HepG2 (cell line): ENCODE results near the gene BABAM2. TPM values are rescaled to one million over a fixed set of nuclear protein-coding genes. Genes with fewer than 3 reads are reported as not detected.

Source experiments
- ATAC-seq: fragments of 200-7000 bp; cut with Tn5 transposase; 3 replicates; pipeline ENCODE4 v1.9.1; 2020; ENCODE audit warnings: mild to moderate bottlenecking, moderate library complexity
- BruUV-seq: library from RNA; stranded (reverse); fragments of 400-500 nt; replicated peaks from 2 replicates; lab custom pipeline; 2021; lab: Mats Ljungman, UMichigan
- CTCF ChIA-PET: fragments of 300-600 bp; formaldehyde crosslinking; extraction: SDS; loops from one replicate; lab custom pipeline; 2021; ENCODE audit warnings: low total read pairs, inconsistent platforms, low intra/inter-chr PET ratio; lab: Yijun Ruan, JAX
- POLR2A ChIA-PET: fragments of 350-600 bp; sonication (Branson Sonifier 250); formaldehyde crosslinking; loops from one replicate; lab custom pipeline; 2020; ENCODE audit warnings: antibody characterized with exemption, inconsistent platforms; lab: Yijun Ruan, JAX
- DNase-seq: peaks from one replicate; pipeline ENCODE4 v3.0.0-alpha.2; 2015; ENCODE audit warnings: low spot score
- FAIRE-seq: peaks from 3 replicates; lab custom pipeline; 2011; peaks lifted over from hg19 to GRCh38; lab: Jason Lieb, UNC
- H2AFZ ChIP-seq: one replicate; pipeline ENCODE4 v1.6.1; 2011; ENCODE audit warnings: low read length, inconsistent platforms
- H3K27ac ChIP-seq: fragments of 300-600 bp; 3 replicates; pipeline ENCODE4 v1.8.0; 2011; ENCODE audit warnings: mixed run types, mild to moderate bottlenecking, mixed read lengths, low read length, inconsistent platforms; ENCODE audit not compliant: insufficient read depth; ENCODE audit errors: extremely low read length
- H3K27me3 ChIP-seq, 2 experiments: fragments of 200-600 bp in 1 of 2; 2 replicates in 1 of 2; 3 replicates in 1 of 2; pipeline versions ENCODE4 v1.6.0 to v1.8.0; 2011; ENCODE audit warnings: low read length in 2 of 2, mild to moderate bottlenecking in 2 of 2, moderate library complexity in 2 of 2, inconsistent platforms in 1 of 2; ENCODE audit not compliant: insufficient read depth in 2 of 2, control insufficient read depth in 1 of 2
- H3K36me3 ChIP-seq, 2 experiments: fragments of 200-600 bp in 1 of 2; replicated peaks in 1 of 2; 2 replicates in 1 of 2; 3 replicates in 1 of 2; pipeline versions ENCODE4 v1.5.1 to v1.8.0; 2011; ENCODE audit warnings: low read length in 2 of 2, inconsistent platforms in 1 of 2; ENCODE audit not compliant: insufficient read depth in 2 of 2, control insufficient read depth in 1 of 2
- H3K4me1 ChIP-seq: 2 replicates; pipeline ENCODE4 v1.5.1; 2012; ENCODE audit warnings: low read length, inconsistent platforms; ENCODE audit not compliant: insufficient read depth
- H3K4me2 ChIP-seq: 2 replicates; pipeline ENCODE4 v1.6.0; 2011; ENCODE audit warnings: low read depth, low read length, inconsistent platforms
- H3K4me3 ChIP-seq, 3 experiments: fragments of 200-600 bp in 1 of 3; sonication (generic), shearing (Covaris generic) in 1 of 3; replicated peaks in 1 of 3; 2 replicates each; pipeline ENCODE4 v1.5.1; 2011 to 2016; ENCODE audit warnings: low read length in 3 of 3, inconsistent platforms in 2 of 3, low read depth in 2 of 3, mild to moderate bottlenecking in 2 of 3, control low read depth in 1 of 3, mixed read lengths in 1 of 3; ENCODE audit not compliant: insufficient read depth in 1 of 3
- H3K79me2 ChIP-seq: one replicate; pipeline ENCODE4 v1.6.1; 2011; ENCODE audit warnings: low read length, inconsistent platforms; ENCODE audit not compliant: insufficient read depth
- H3K9ac ChIP-seq: 2 replicates; pipeline ENCODE4 v1.6.0; 2011; ENCODE audit warnings: mild to moderate bottlenecking, low read depth, low read length, inconsistent platforms; ENCODE audit not compliant: insufficient read depth
- H3K9me3 ChIP-seq: 2 replicates; pipeline ENCODE4 v1.5.1; 2012; ENCODE audit warnings: mild to moderate bottlenecking, low read length
- H4K20me1 ChIP-seq: 2 replicates; pipeline ENCODE4 v1.6.0; 2011; ENCODE audit warnings: inconsistent platforms, mild to moderate bottlenecking, low read length, moderate library complexity; ENCODE audit not compliant: insufficient read depth
- ATF2 ChIP-seq: sonication (generic); formaldehyde crosslinking; IDR thresholded peaks from 2 replicates; pipeline ENCODE4 v1.4.0; 2020; ENCODE audit warnings: missing genetic modification reagents
- CC2D1A ChIP-seq: sonication (generic); formaldehyde crosslinking; IDR thresholded peaks from 2 replicates; pipeline ENCODE4 v1.8.1; 2023; ENCODE audit warnings: mild to moderate bottlenecking, missing genetic modification reagents
- ETV5 ChIP-seq: IDR thresholded peaks from 2 replicates; pipeline ENCODE4 v1.6.1; 2018; ENCODE audit warnings: missing biosample characterization, missing genetic modification reagents, inconsistent platforms, borderline replicate concordance
- HIC2 ChIP-seq: sonication (generic); formaldehyde crosslinking; IDR thresholded peaks from 2 replicates; pipeline ENCODE4 v1.9.0; 2022; ENCODE audit warnings: low read depth, missing genetic modification reagents
- KAT2B ChIP-seq: fragments of 150-350 bp; IDR thresholded peaks from 2 replicates; pipeline ENCODE4 v1.6.1; 2014; ENCODE audit warnings: low read depth, low read length, borderline replicate concordance
- MED8 ChIP-seq: sonication (generic); formaldehyde crosslinking; IDR thresholded peaks from 2 replicates; pipeline ENCODE4 v1.8.1; 2023; ENCODE audit warnings: mild to moderate bottlenecking, missing genetic modification reagents; ENCODE audit not compliant: insufficient replicate concordance
- MYNN ChIP-seq: sonication (generic); formaldehyde crosslinking; IDR thresholded peaks from 2 replicates; pipeline ENCODE4 v1.4.0; 2020; ENCODE audit warnings: mild to moderate bottlenecking, low read depth, missing genetic modification reagents
- PHF8 ChIP-seq: sonication (generic); formaldehyde crosslinking; IDR thresholded peaks from 2 replicates; pipeline ENCODE4 v1.5.0; 2020; ENCODE audit warnings: missing genetic modification reagents
- PRMT3 ChIP-seq: sonication (generic); formaldehyde crosslinking; IDR thresholded peaks from 2 replicates; pipeline ENCODE4 v1.8.1; 2022; ENCODE audit warnings: low read depth, mild to moderate bottlenecking, moderate library complexity, missing genetic modification reagents, borderline replicate concordance
- SALL1 ChIP-seq: sonication (generic); formaldehyde crosslinking; IDR thresholded peaks from 2 replicates; pipeline ENCODE4 v1.8.0; 2022; ENCODE audit warnings: mild to moderate bottlenecking, missing genetic modification reagents
- TRAFD1 ChIP-seq: sonication (generic); formaldehyde crosslinking; IDR thresholded peaks from 2 replicates; pipeline ENCODE4 v1.5.1; 2020; ENCODE audit warnings: missing genetic modification reagents, mild to moderate bottlenecking, borderline replicate concordance
- YEATS4 ChIP-seq: sonication (generic); formaldehyde crosslinking; IDR thresholded peaks from 2 replicates; pipeline ENCODE4 v1.4.0; 2020; ENCODE audit warnings: missing genetic modification reagents, borderline replicate concordance
- ZBTB4 ChIP-seq: sonication (generic); formaldehyde crosslinking; IDR thresholded peaks from 2 replicates; pipeline ENCODE4 v1.4.0; 2020; ENCODE audit warnings: missing genetic modification reagents, mild to moderate bottlenecking, borderline replicate concordance
- in situ Hi-C: cut with HindIII; loops from 2 replicates; pipeline ENCODE4 v1.10.0; 2017; ENCODE audit warnings: low pct_unique_long_range_greater_than_20kb; ENCODE audit not compliant: extremely low pct_ligation_motif_present
- intact Hi-C: fragments of 100-400 bp; cut with micrococcal nuclease; formaldehyde crosslinking; loops from one replicate; pipeline ENCODE4 v1.10.0; 2022; ENCODE audit not compliant: unreplicated experiment
- polyA plus RNA-seq, 8 experiments: library from polyadenylated mRNA; depleted of rRNA in 3 of 8; stranded (reverse) in 7 of 8; unstranded in 1 of 8; fragments of >200 nt; fragmentation: Illumina TruSeq in 4 of 8; extraction: Trizol in 4 of 8; gene quantifications; 2 replicates each; pipeline versions ENCODE4 v1.2.1 to v1.2.3, GENCODE V29; 2011 to 2016; ENCODE audit warnings: low read depth in 4 of 8, missing spikeins in 1 of 8, mixed read lengths in 1 of 8; ENCODE audit not compliant: insufficient read depth in 1 of 8
- total RNA-seq, 5 experiments: library from RNA; depleted of rRNA; stranded (reverse); fragments of >200 nt; fragmentation: Illumina TruSeq; extraction: Trizol; gene quantifications; 2 replicates each; pipeline ENCODE4 v1.2.3, GENCODE V29; 2016; ENCODE audit warnings: low read depth in 1 of 5

The BABAM2 gene
- total and polyA plus RNA-seq, 2 of the 13 experiments (the other 11 are each of a cell fraction or from before 2014, with no cell fraction given), result 24.9 to 28.0 TPM

GRCh38 chr2:27996156-27996922, 105.8 kb downstream of the BABAM2 start (continued):
- no peak for TF ChIP-seq ATF2 (CRISPR knock-in tag)
- TF ChIP-seq, all 625 proteins: peak for 0

- H4K20me1 ChIP-seq, result no peaks in the 10 kb centered on the region
- no TSS peak for BruUV-seq
- H3K27me3 ChIP-seq, result no peaks in the 10 kb centered on the region
- no peaks in the 10 kb centered on the region for H3K79me2 ChIP-seq
- no peak for DNase-seq
- no peak overlapping the region for H3K4me2 ChIP-seq
- FAIRE-seq, result no peak
- in situ Hi-C loops, result no loop called here
- intact Hi-C loops, result loop anchor here (10.0 kb wide), 1 partner anchor 195 kb away; no protein-coding TSS in a partner anchor
- ChIA-PET POLR2A (no interaction called here), CTCF (no interaction called here)
- H3K9ac ChIP-seq, result no peak overlapping the region
- no peak overlapping the region for H3K4me3 ChIP-seq
- no peak overlapping the region for H2AFZ ChIP-seq
- peaks cover 8% of the 10 kb centered on the region; the same call in 1 of the 2 replicates for H3K4me1 ChIP-seq
- no peaks in the 10 kb centered on the region for H3K9me3 ChIP-seq
- ATAC-seq, result no peak
- H3K36me3 ChIP-seq, result peaks cover 0 to 2% of the 10 kb centered on the region in 2 experiments; a peak in 1 of 5 replicates
- H3K27ac ChIP-seq, result no peak overlapping the region
- TF ChIP-seq PRMT3 (CRISPR knock-in tag), result no peak
- TF ChIP-seq CC2D1A, result no peak
- no peak for TF ChIP-seq YEATS4
- TF ChIP-seq TRAFD1, result no peak
- TF ChIP-seq MED8 (CRISPR knock-in tag), result no peak
- no peak for TF ChIP-seq ZBTB4
- TF ChIP-seq ETV5 (CRISPR knock-in tag), result no peak
- TF ChIP-seq KAT2B, result no peak
- TF ChIP-seq HIC2, result no peak
- TF ChIP-seq SALL1 (CRISPR knock-in tag), result no peak
- TF ChIP-seq MYNN (CRISPR knock-in tag), result no peak
- no peak for TF ChIP-seq PHF8 (CRISPR knock-in tag)
These were observed 109.8 kb downstream of the BABAM2 start for GRCh38 chr2:28000287-28000686.
